NCI-H345 treated with DMSO at 0.1 percent for 48 hours (cell line): Measurements from ENCODE around the gene USP26.
"Not testable (repeated sequence)": the region's sequence is repeated elsewhere in the genome, so short reads cannot be mapped to it uniquely, and the experiment has no call there.

ENCODE experiments used
- DNase-seq: peaks from one replicate; lab custom pipeline; 2025; ENCODE audit not compliant: unreplicated experiment; lab: John Stamatoyannopoulos, UW

USP26 gene

DNA sequence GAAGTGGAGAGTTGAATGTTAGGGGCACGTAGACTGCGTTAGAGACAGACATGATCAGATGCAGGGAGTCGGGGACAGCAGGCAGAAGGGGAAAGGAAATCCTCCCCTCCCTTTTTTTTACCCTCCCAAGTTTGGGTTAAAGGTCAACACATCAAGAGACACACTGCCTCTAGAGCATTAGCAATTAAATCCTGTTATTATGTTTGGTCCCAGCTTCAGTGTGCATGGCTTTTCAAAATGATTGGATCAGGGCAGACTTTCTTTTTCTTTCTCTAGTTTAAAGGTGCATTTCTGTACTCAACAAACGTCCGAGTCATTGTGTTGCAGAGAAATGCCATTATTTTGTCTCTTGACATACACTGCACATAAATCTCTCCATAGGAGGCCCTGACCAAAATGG, 63.9 kb downstream of the USP26 start:
- no peak for DNase-seq

DNA sequence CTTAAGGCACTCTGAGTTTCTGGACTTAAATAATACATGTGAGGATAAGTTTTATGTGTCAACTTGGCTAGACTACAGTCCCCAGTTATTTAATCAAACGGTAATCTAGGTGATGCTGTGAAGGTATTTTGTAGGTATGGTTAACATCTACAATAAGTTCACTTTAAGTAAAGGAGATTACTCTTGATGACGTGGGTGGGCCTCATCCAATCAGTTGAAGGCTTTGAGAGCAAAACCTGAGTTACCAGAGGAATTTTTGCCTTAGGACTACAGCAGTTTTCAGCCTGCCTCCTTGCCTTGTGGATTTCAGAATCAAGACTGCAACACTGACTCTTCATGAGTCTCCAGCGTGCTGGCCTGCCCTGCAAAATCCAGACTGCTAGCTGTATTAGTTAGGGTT, 78.7 kb downstream of the USP26 start:
- DNase-seq, result no peak

DNA sequence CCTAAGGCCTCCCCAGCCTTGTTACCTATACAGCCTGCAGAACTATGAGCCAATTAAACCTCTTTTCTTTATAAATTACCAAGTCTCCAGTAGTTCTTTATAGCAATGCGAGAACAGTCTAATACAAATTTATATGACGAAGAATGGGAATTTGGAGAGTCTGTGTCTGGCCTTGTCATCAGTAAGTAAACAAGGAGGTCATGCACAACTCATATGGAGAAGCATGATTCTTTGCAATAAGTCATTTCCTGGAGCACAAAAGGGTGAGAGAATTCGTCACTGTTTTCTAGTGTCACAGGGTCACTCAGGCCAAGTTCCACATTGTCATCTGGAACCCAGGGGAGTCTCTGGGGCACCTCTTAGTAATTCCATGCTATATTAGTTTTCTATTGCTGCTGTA, 89.5 kb downstream of the USP26 start:
- no peak for DNase-seq

DNA sequence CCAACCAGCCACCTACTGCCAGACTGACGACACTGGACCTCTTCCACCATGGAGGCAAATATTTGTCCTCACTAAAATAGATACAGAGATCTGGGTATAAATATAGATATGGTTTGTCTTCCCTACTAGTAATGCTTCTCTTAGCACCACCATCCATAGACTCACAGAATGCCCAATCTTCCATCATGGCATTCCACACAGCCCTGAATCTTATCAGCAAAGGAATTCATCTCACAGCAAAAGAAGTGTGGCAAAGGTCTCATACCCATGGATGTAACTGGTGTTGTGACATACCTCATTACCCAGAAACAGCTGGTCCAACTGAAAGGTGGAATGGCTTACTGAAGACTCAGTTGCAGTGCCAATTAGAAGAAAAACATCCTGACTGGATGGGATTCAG, 91.3 kb downstream of the USP26 start:
- no peak for DNase-seq

DNA sequence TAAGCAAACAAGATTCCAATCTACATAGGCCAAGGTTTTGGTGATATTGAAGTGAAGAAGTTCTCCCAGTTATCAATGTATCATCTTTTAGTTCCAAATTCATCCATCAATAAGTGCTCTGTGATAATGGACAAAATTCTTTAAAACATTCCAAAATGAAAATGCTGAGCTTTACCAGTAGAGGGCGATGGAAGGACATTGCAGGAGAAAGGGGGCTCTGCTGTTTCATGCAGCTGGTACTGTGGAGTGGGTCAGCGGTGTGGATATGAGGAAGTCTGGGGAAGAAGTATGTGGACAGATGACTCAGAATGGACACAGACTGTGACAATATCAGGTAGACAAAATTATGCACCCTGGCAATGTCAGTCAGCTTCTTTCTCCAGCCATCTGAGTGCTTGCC, 91.9 kb downstream of the USP26 start:
- no peak for DNase-seq

DNA sequence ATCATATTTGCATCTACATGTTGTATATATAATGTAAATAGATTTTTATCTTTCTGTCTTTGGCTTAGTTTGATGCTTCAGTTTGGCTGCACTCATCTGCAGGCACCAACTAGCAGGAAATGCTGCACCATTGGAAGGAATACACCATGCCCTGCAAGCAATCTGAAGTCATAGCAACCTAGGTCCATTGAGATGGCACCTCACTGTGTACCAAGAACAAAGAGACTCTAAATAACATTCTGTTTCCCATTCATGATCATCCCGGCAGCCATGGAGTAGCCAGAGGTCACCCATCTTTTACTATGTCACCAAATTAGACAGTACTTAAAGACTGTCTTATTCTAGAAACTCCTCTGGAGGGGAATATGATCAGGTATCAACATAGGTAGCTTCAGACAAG, 97.7 kb downstream of the USP26 start:
- DNase-seq, result no peak

DNA sequence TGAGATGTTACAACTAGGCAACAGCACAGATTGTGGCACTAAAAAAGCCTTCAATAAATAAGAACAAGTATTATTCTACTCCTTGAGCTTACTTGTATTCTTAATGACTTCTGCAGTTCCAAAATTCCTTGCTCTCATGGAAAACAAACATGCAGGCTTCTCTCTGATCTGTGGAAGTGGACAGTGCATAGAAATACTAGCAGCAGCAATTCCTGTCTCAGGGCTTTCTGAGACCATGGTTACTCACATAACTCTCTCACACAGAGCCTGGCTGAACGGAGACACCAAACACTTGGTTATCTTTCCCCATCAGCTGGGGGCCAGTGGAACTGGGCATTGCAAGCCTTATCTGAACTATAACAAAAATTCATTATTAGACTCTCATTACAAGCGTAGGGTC, 106.1 kb downstream of the USP26 start:
- no peak for DNase-seq

DNA sequence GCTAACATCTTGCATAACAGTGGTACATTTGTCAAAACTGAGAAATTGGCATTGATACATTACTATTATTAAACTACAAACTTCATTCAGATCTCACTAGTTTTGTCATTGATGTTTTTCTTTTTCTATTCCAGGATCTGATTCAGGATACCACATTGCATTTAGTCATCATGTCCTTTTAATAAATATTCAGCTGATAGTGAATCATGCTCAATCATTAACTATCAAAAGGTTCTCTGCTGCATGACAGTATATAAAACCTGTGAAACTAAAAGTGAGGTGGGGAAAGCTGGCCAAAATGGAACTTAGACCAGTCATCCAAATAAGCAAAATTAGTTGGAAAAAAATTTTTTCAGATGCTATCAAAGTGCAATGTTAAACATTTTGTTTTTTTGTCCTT, 110.4 kb downstream of the USP26 start:
- no peak for DNase-seq

DNA sequence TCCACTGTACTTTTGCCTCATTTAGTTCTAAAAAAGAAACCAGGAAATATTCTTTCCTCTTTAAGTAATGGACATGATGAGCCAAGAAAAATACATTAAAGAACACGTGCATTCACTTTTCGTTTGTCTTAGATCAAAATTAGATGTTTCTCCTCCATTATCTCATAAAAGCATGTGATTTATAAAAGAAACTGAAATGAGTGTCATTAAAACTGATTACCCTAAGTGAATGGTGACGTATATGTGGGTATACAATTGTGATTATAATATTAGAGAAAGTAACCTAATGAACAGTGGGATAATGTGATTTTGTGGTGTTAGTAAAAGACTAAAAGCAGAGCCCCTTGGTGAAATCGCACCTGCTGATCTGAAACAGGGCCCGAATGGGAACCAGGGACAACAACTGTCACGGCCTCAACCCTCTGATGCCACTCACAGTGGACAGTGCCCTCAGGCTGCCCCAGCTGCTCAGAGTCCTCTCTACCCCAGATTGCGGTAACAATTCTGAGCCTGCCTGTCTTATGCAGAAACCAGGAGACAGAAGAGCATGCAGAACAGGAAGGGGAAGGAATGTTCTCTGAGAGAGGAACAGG, 112.8 kb downstream of the USP26 start:
- DNase-seq, result no peak

DNA sequence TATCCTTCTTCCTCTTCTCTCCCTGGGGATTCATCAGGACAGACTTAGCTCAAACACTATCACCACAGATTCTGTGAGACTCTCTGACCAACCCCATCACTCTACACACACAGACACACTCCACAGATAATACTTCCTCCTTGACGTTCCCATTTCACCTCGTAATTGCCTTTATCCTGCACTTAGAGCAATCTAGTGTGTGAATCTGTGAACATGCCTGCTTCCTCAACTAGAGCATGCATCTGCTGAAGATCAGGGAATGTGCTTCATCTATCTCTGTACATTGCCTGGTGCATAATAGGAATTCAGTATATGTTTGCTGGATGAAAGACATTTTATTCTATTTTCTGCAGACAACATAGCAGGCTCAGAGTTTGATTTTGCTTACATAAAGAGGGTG, 113.4 kb downstream of the USP26 start:
- DNase-seq, result no peak

DNA sequence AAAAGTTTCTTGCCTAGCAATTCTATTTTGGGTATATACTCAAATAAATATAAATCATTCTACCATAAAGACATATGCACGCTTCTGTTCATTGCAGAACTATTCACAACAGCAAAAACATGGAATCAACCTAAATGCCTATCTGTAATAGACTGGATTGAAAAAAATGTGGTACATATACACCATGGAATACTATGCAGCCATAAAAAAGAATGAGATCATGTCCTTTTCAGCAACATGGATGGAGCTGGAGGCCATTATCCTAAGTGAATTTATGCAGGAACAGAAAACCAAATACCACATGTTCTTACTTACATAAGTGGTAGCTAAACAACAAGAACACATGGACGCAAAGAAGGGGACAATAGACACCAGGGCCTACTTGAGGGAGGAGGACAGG, 116.9 kb downstream of the USP26 start:
- not testable (repeated sequence) for DNase-seq
